ENCODE data around the gene CKAP5. TPM values are rescaled to one million over a fixed set of nuclear protein-coding genes. Genes with fewer than 3 reads are reported as not detected.
A peak's percentile ranks its signal among the peaks of the same experiment; 100 is the strongest.

CKAP5 gene
- total RNA-seq, 1 experiment from 2014 or later: 171 TPM

- TF ChIP-seq TP53 (CRISPR knock-in tag; IDR thresholded peaks at IDR 0.05): no peak
Observed at GRCh38 chr11:46694607-46695006, 151.5 kb downstream of the CKAP5 start (continued).

- Mint-ChIP-seq H3K27me3 (ENCODE audit: low read depth) (no peaks in the 10 kb centered on the region), H3K9me3 (no peaks in the 10 kb centered on the region), H3K27ac (peak overlapping the region; percentile 16; the same call in 1 of the 2 replicates), H3K4me3 (no peak overlapping the region), H3K36me3 (no peaks in the 10 kb centered on the region), H3K4me1 (0 out of 2 replicates have a peak, but pooled peaks cover 5% of the 10 kb centered on the region)
- ChIA-PET POLR2A (no interaction called here), CTCF (interaction anchor here (1.3 kb wide), 1 partner anchor 165 kb away, joined by 3 read pairs; no protein-coding TSS in a partner anchor)
- TF ChIP-seq EMX1 (CRISPR knock-in tag; IDR thresholded peaks at IDR 0.05): no peak
- no peak for TF ChIP-seq ATF3 (CRISPR knock-in tag; conservative IDR thresholded peaks at IDR 0.05)
- TF ChIP-seq ZNF416 (CRISPR knock-in tag; IDR thresholded peaks at IDR 0.05): no peak
- no peak for TF ChIP-seq CREB1 (CRISPR knock-in tag; IDR thresholded peaks at IDR 0.05)
- no peak for TF ChIP-seq HMGA2 (CRISPR knock-in tag; IDR thresholded peaks at IDR 0.05)
- TF ChIP-seq ZMAT4 (CRISPR knock-in tag; IDR thresholded peaks at IDR 0.05): no peak
- TF ChIP-seq KAT7 (CRISPR knock-in tag; IDR thresholded peaks at IDR 0.05; ENCODE audit: borderline replicate concordance): no peak
- TF ChIP-seq IRF1 (CRISPR knock-in tag; IDR thresholded peaks at IDR 0.05): no peak
- no peak for TF ChIP-seq IRF2 (CRISPR knock-in tag; IDR thresholded peaks at IDR 0.05; ENCODE audit: borderline replicate concordance, low read depth)
- TF ChIP-seq TCF7 (CRISPR knock-in tag; IDR thresholded peaks at IDR 0.05; ENCODE audit: low read depth): no peak
- TF ChIP-seq NR2C2 (CRISPR knock-in tag; IDR thresholded peaks at IDR 0.05): no peak
- TF ChIP-seq ZNF512 (CRISPR knock-in tag; IDR thresholded peaks at IDR 0.05; ENCODE audit: borderline replicate concordance): no peak
- TF ChIP-seq ATF6 (CRISPR knock-in tag; IDR thresholded peaks at IDR 0.05): no peak
- no peak for TF ChIP-seq MXD4 (CRISPR knock-in tag; IDR thresholded peaks at IDR 0.05; ENCODE audit: borderline replicate concordance)
- TF ChIP-seq ATF2 (CRISPR knock-in tag; IDR thresholded peaks at IDR 0.05; ENCODE audit: borderline replicate concordance, low read depth): no peak
- TF ChIP-seq NFE2L1 (CRISPR knock-in tag; IDR thresholded peaks at IDR 0.05): no peak
- TF ChIP-seq E2F5 (CRISPR knock-in tag; IDR thresholded peaks at IDR 0.05): no peak
- TF ChIP-seq ZNF138 (CRISPR knock-in tag; conservative IDR thresholded peaks at IDR 0.05): no peak
- no peak for TF ChIP-seq USF1 (CRISPR knock-in tag; IDR thresholded peaks at IDR 0.05)
- no peak for DNase-seq (ENCODE audit: low spot score)
- no peak for ATAC-seq
Observed at GRCh38 chr11:46694072-46694471, 152.0 kb downstream of the CKAP5 start.
